ENCODE results near the gene ANKRD11.
"Not testable (repeated sequence)": the region's sequence is repeated elsewhere in the genome, so short reads cannot be mapped to it uniquely, and the experiment has no call there.

ANKRD11 gene

GRCh38 chr16:89308391-89309333 is 181.7 kb downstream of the ANKRD11 start:
- no peak for FAIRE-seq

GRCh38 chr16:89307421-89307805 is 182.9 kb downstream of the ANKRD11 start:
- FAIRE-seq: no peak

- FAIRE-seq: not testable (repeated sequence)
These were observed 183.6 kb downstream of the ANKRD11 start for GRCh38 chr16:89306457-89307420.

DNA sequence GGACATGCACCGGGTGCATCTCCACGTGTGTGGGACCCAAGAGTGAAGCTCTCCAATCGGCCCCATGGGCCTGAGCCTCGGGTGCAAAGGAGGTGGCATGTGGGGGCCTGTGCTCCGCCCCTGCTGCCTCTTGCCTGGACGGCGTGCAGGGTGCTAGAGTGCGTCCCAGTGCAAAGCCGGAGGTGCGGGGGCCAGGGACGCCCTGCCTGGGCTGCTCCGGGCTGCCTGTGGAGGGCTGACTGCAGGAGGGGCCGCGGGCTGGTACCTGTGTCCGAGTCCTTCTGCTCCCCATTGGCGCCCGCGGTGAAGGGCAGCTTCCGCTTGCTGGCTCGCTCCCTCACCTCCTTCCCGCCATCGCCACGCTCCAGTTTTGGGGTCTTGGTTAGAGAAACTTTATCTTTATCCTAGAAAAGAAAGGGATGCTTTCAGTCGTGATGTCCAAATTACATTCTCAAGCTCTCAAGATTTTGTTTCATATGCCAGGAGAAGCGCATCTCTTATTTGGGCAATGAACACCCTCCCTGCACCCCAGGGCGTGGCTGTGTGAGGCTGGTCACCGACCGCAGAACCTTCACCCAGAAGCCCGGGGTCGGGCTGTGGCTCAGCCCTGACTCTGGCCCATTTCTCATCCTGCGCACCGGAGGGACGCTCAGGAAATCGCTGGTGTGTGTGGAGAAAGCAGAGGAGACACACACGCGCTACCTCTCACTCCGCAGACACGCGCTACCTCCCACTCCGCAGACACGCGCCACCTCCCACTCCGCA is 185.2 kb downstream of the ANKRD11 start:
- FAIRE-seq: no peak

DNA sequence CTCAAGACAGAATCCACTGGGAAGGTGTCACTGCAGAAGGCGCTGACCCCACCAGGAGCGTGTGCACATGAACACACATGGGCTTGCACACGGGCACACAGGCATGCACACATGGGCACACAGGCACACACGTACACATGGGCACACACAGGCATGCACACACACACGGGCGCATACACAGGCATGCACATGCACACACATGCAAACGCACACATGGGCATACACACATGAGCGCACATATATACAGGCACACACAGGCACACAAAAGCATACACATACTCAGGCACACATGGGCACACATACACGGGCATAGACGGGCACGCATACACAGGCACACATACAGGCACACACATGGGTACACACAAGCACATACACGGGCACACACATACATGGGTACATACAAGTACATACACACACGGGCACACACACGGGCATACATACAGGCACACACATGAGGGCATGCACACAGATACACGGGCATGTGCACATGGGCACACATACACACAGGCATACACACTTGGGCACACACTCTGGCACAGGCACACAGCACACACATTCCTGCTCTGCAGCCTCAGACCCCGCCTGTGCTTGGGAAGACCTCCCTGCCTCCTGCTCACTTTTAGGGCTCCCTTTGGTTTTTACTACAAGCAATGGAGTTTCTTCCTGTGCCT is 186.0 kb downstream of the ANKRD11 start:
- no peak for FAIRE-seq

GRCh38 chr16:89303617-89304016 is 186.7 kb downstream of the ANKRD11 start:
- FAIRE-seq: no peak

- no peak for FAIRE-seq
These were observed 189.4 kb downstream of the ANKRD11 start for GRCh38 chr16:89300976-89301360.

DNA sequence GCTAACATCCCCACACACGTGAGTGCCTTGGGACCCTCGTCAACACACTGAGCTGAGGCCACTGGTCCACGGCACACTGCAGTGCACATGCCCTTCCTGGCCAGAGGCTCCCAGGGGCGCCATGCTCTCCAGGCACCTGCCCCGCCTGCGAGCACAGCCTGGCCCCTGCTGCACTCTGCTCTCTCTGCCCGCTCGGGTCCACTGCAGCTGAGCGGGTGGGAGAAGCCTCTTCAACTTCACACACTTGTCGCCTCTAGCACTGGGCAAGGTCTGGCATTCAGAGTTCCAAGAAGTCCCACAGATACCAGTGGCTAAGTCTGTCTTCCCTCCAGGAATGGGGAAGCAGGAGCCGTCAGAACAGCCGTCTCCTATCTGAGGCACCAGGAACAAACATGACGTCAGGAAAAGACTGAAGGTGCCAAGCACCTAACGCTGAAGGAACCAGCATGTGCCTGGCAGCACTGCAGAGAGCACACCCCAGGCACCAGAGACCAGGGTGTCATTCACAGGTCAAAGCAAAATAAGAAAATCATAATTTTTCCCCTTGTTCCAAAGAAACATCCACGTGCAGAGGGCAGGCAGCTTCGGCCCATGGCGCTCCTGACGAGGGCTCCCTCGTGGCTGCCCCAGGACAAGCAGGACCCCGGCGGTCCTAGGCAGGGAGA is 189.9 kb downstream of the ANKRD11 start:
- FAIRE-seq: no peak

- FAIRE-seq: not testable (repeated sequence)
These were observed 190.8 kb downstream of the ANKRD11 start for GRCh38 chr16:89299357-89300111.

- FAIRE-seq: no peak
These were observed 191.6 kb downstream of the ANKRD11 start for GRCh38 chr16:89298623-89299225.

- no peak for FAIRE-seq
These were observed 192.3 kb downstream of the ANKRD11 start for GRCh38 chr16:89297910-89298545.

DNA sequence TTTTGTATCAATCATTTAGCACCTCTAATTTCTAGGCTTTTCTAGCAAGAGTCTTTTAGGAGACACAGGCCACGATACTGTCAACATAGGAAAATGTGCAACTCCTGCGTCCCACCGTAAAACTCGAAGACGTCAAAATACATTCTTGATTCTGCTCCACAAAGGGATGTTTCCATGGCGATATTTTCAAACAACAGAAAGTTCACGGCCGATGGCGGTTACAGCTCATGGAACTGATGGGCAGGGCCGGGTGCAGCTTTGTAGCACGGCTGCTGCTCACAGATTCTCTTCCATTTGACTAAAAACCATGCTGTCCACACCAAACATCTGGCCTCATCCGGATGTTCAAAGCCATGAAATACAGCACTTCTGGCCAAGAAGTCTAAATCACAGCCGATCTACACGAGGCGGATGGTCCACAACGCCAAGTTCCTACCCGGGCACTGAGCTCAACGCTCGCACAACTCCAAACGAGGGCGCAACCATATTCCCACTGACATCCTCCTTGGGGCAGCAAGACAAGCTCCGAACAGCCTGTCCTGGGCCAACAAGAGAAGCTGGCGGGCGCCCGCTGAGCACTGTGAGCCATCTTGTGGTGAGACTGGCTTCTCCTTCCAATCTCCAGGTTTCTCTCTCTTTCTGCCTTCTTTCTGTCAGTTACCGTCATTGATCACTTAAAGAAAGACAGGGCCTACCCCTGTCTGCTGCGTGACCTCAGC is 193.0 kb downstream of the ANKRD11 start:
- FAIRE-seq: no peak

GRCh38 chr16:89295915-89296314 is 194.4 kb downstream of the ANKRD11 start:
- FAIRE-seq: no peak

DNA sequence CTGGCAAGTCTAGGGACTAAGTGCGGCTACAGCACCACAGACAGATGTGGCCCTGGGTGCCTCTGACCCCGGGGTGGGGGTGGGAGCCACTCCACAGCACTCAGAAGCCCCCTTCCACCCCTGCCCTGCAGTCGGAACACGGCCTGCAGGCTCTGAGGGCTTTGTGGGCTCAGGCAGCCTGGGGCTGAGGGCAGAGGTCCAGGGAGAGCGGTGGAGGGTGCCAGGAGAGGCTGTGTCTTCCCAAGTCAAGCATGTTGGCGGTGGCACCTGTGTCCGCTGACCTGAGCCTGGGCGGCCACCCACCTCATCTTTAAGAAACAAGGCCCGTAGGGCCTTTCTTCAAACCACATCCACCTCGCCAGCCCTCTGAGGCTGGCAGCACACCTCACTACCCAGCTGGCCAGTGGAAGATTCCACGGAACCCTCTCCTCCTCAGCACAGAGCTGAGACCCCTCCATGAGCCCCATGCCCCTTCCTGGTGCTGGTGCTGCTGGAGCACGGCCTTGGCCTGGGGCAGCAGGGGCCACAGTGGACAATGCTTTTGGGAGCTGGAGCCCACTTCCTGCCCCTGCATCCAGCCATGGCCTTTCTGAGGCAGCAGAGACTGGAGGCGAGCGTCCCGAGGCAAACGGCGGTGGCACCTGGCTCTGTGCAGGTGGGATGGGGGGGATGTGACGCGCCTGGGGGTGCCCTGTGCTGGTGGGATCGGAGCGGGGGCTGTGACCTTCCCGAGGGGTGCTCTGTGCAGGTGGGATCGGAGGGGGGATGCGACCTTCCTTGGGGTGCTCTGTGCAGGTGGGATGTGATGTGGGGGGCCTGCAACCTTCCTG is 195.1 kb downstream of the ANKRD11 start:
- FAIRE-seq: no peak

- FAIRE-seq: no peak
These were observed 195.9 kb downstream of the ANKRD11 start for GRCh38 chr16:89294486-89294885.

DNA sequence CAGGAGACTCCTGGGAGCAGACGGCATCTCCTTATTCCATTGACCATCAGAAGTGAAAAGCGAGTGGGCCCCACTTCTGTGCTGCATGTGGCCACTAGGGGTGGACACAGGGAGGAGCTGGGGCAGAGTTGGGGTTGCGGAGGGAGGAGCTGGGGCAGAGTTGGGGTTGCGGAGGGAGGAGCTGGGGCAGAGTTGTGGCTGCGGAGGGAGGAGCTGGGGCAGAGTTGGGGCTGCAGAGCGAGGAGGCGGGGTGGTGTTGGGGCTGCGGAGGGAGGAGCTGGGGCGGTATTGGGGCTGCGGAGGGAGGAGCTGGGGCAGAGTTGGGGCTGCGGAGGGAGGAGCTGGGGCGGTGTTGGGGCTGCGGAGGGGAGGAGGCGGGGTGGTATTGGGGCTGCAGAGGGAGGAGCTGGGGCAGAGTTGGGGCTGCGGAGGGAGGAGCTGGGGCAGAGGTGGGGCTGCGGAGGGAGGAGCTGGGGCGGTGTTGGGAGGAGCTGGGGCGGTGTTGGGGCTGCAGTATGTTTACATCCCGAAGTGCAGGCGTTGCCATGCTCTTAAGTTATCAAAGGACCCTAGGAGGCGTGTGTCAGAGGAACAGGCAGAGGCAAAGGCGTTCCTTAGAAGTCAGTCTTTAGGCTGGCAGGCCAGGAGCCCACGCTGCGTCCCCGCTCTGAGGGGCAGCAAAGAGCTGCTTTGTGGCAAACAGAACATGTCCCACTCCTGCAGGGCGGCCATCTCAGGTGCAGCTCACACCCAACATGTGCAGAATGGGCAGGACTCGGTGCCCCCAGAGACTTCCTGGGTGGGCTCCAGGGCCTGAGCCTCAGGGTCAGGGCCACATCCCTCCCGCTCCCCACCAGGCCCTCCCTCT is 196.9 kb downstream of the ANKRD11 start:
- no peak for FAIRE-seq

DNA sequence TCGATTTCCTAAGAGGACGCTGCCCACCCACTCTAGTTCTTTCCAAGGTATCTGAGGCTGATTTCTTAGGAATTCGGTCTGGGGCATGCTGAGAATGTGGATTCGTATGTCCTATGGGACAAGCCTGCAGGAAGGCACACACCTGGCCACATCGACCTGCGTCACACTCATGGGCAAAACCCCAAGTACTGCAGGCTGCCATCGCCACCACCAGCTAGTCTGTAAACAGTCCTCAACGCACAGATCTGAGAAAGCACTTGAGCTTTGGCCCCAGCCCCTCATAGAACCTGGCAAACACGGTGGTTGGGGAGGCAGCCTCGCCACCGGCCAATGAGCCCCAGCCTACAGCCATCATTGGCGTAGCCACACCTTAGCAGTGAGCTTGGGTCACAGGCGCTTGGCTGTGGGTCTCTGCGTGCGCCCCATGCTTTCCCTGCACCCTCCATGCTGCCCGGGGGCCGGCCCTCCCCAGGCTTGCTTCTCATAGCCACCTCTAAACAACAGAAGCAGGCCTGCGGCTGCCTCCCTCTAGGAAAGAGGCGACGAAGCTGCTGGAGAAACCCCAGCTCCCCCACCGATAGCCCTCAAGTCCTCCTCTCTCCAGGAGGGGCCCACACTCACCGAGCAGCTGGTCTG is 197.8 kb downstream of the ANKRD11 start:
- FAIRE-seq: no peak
